GM23338 (cell line): ENCODE results near the gene MYBPC2. TPM values are rescaled to one million over a fixed set of nuclear protein-coding genes. Genes with fewer than 3 reads are reported as not detected.

Experiments used
- ATAC-seq: fragments of 200-7000 bp; cut with Tn5 transposase; 3 replicates; pipeline ENCODE4 v1.9.1; 2020
- DNase-seq: peaks from one replicate; pipeline ENCODE4 v3.0.0-alpha.2; 2015; ENCODE audit warnings: low spot score
- H2AFZ ChIP-seq: fragments of 200-600 bp; sonication (generic); 2 replicates; pipeline ENCODE4 v1.8.0; 2016; ENCODE audit warnings: antibody characterized with exemption, mild to moderate bottlenecking, moderate library complexity
- H3F3A ChIP-seq: fragments of 200-600 bp; sonication (generic); replicated peaks from 2 replicates; pipeline ENCODE4 v1.8.0; 2017; ENCODE audit warnings: antibody characterized with exemption, mixed run types, low read depth
- H3K27ac ChIP-seq: fragments of 200-600 bp; sonication (generic); 2 replicates; pipeline ENCODE4 v1.6.1; 2016; ENCODE audit warnings: low read depth
- H3K27me3 ChIP-seq: fragments of 200-600 bp; sonication (generic); 2 replicates; pipeline ENCODE4 v1.8.0; 2016; ENCODE audit warnings: mild to moderate bottlenecking, mixed run types, moderate library complexity; ENCODE audit not compliant: insufficient read depth
- H3K36me3 ChIP-seq: fragments of 200-600 bp; sonication (generic); 2 replicates; pipeline ENCODE4 v1.8.0; 2016; ENCODE audit warnings: mild to moderate bottlenecking; ENCODE audit not compliant: insufficient read depth
- H3K4me1 ChIP-seq: fragments of 200-600 bp; sonication (generic); 2 replicates; pipeline ENCODE4 v1.8.0; 2016; ENCODE audit warnings: mild to moderate bottlenecking, moderate library complexity; ENCODE audit not compliant: insufficient read depth
- H3K4me2 ChIP-seq: fragments of 200-600 bp; sonication (generic); 2 replicates; pipeline ENCODE4 v1.7.1; 2017; ENCODE audit warnings: mixed run types
- H3K4me3 ChIP-seq: fragments of 200-600 bp; sonication (generic); 2 replicates; pipeline ENCODE4 v1.6.1; 2016; ENCODE audit warnings: mixed run types
- H3K79me2 ChIP-seq: fragments of 200-600 bp; sonication (generic); replicated peaks from 2 replicates; pipeline ENCODE4 v1.8.0; 2017; ENCODE audit warnings: mild to moderate bottlenecking; ENCODE audit not compliant: insufficient read depth
- H3K9me2 ChIP-seq: fragments of 200-600 bp; sonication (generic); 2 replicates; pipeline ENCODE4 v1.8.0; 2017; ENCODE audit not compliant: insufficient read depth
- H4K20me1 ChIP-seq: fragments of 200-600 bp; sonication (generic); replicated peaks from 2 replicates; pipeline ENCODE4 v1.8.0; 2017; ENCODE audit warnings: mild to moderate bottlenecking; ENCODE audit not compliant: insufficient read depth
- H3K27ac Mint-ChIP-seq: 2 replicates; pipeline ENCODE4 v1.8.0; 2020; ENCODE audit warnings: inconsistent platforms, mild to moderate bottlenecking, moderate library complexity, mixed read lengths
- H3K27me3 Mint-ChIP-seq: 3 replicates; pipeline ENCODE4 v1.8.0; 2022; ENCODE audit warnings: low read depth, mild to moderate bottlenecking, moderate library complexity, mixed read lengths, inconsistent platforms; ENCODE audit not compliant: insufficient read depth, poor library complexity
- H3K36me3 Mint-ChIP-seq: 3 replicates; pipeline ENCODE4 v1.8.0; 2021; ENCODE audit warnings: low read depth, mild to moderate bottlenecking, inconsistent platforms, moderate library complexity, mixed read lengths
- H3K4me1 Mint-ChIP-seq: 3 replicates; pipeline ENCODE4 v1.8.0; 2020; ENCODE audit warnings: mild to moderate bottlenecking, inconsistent platforms, mixed read lengths
- H3K4me3 Mint-ChIP-seq: 3 replicates; pipeline ENCODE4 v1.8.0; 2021; ENCODE audit warnings: moderate library complexity, mild to moderate bottlenecking, inconsistent platforms, mixed read lengths
- H3K9me3 Mint-ChIP-seq: 3 replicates; pipeline ENCODE4 v1.8.0; 2020; ENCODE audit warnings: moderate library complexity, mild to moderate bottlenecking, inconsistent platforms, mixed read lengths
- CREB1 ChIP-seq: fragments of 250-450 bp; sonication (Bioruptor Pico); IDR thresholded peaks from 2 replicates; pipeline ENCODE4 v1.5.0; 2020; ENCODE audit warnings: low read depth, mild to moderate bottlenecking, moderate library complexity
- CTCF ChIP-seq, 2 experiments: fragments of 200-600 bp in 1 of 2; sonication (generic) in 1 of 2; conservative IDR thresholded peaks; 2 replicates each; pipeline versions ENCODE4 v1.5.1 to v1.6.1; 2016 to 2017; ENCODE audit warnings: antibody characterized with exemption in 2 of 2, low read depth in 2 of 2, mild to moderate bottlenecking in 2 of 2, moderate library complexity in 1 of 2
- EZH2 ChIP-seq: fragments of 200-600 bp; sonication (generic); IDR thresholded peaks from one replicate; pipeline ENCODE4 v1.8.0; 2017; ENCODE audit warnings: antibody characterized with exemption, mild to moderate bottlenecking, low read depth; ENCODE audit not compliant: unreplicated experiment
- NANOG ChIP-seq: IDR thresholded peaks from 2 replicates; pipeline ENCODE4 v1.6.1; 2016; ENCODE audit warnings: antibody characterized with exemption, borderline replicate concordance
- REST ChIP-seq: IDR thresholded peaks from one replicate; pipeline ENCODE4 v1.6.1; 2018; ENCODE audit warnings: antibody characterized with exemption; ENCODE audit not compliant: unreplicated experiment
- STAT1 ChIP-seq: IDR thresholded peaks from one replicate; pipeline ENCODE4 v1.6.1; 2016; ENCODE audit warnings: antibody characterized with exemption; ENCODE audit not compliant: unreplicated experiment
- ZNF114 ChIP-seq: fragments of 250-450 bp; sonication (Bioruptor Pico); IDR thresholded peaks from 2 replicates; pipeline ENCODE4 v1.5.0; 2020; ENCODE audit warnings: mild to moderate bottlenecking, moderate library complexity
- ZNF331 ChIP-seq: fragments of 250-450 bp; sonication (Bioruptor Pico); IDR thresholded peaks from 2 replicates; pipeline ENCODE4 v1.5.0; 2020; ENCODE audit warnings: low read depth, mild to moderate bottlenecking, moderate library complexity
- ZNF462 ChIP-seq: fragments of 250-450 bp; sonication (Bioruptor Pico); IDR thresholded peaks from 2 replicates; pipeline ENCODE4 v1.5.0; 2020; ENCODE audit warnings: mild to moderate bottlenecking, moderate library complexity
- polyA plus RNA-seq: library from polyadenylated mRNA; unstranded; fragments of >200 nt; fragmentation: Nextera tagmentation; extraction: Ambion mirVana; gene quantifications from 2 replicates; pipeline ENCODE4 v1.2.1, GENCODE V29; 2016
- total RNA-seq: library from RNA; depleted of rRNA; stranded (reverse); fragments of >200 nt; shearing (Covaris generic); gene quantifications from 2 replicates; pipeline ENCODE4 v1.2.3, GENCODE V29; 2014

MYBPC2 gene
- total and polyA plus RNA-seq, 2 experiments from 2014 or later = 4.2 to 5.9 TPM

- TF ChIP-seq REST (no peak), ZNF331 (CRISPR knock-in tag) (no peak), ZNF114 (no peak)
Observed at GRCh38 chr19:50497022-50497405, 64.3 kb downstream of the MYBPC2 start (continued).

- H3K36me3 Mint-ChIP-seq = peaks cover 26% of the 10 kb centered on the region
- H3K79me2 ChIP-seq = no peaks in the 10 kb centered on the region
- ATAC-seq (no peak), DNase-seq (no peak)
- peaks cover 11% of the 10 kb centered on the region for H3K27me3 Mint-ChIP-seq
- peaks cover 72% of the 10 kb centered on the region for H3K27me3 ChIP-seq
- no peaks in the 10 kb centered on the region for H4K20me1 ChIP-seq
- H3K4me3 ChIP-seq = no peak overlapping the region
- no peaks in the 10 kb centered on the region for H3F3A ChIP-seq
- H3K4me1 Mint-ChIP-seq = no peaks in the 10 kb centered on the region
- no peak overlapping the region for H3K27ac Mint-ChIP-seq
- no peaks in the 10 kb centered on the region for H3K9me2 ChIP-seq
- H3K4me2 ChIP-seq = no peak overlapping the region
- no peak overlapping the region for H3K27ac ChIP-seq
- H3K4me3 Mint-ChIP-seq = no peak overlapping the region
- no peaks in the 10 kb centered on the region for H3K36me3 ChIP-seq
- H3K9me3 Mint-ChIP-seq = peaks cover 57% of the 10 kb centered on the region
- no peak overlapping the region for H2AFZ ChIP-seq
- H3K4me1 ChIP-seq = peaks cover 7% of the 10 kb centered on the region; the same call in 1 of the 2 replicates
- TF ChIP-seq NANOG (no peak), CREB1 (CRISPR knock-in tag) (no peak), CTCF (conservative IDR thresholded peaks at IDR 0.05; ENCODE audit: low read depth in 2 of 2) (no peak), ZNF462 (CRISPR knock-in tag) (no peak), STAT1 (no peak), EZH2 (no peak), ZNF331 (CRISPR knock-in tag) (no peak)
Observed at GRCh38 chr19:50498219-50499056, 65.7 kb downstream of the MYBPC2 start.
